ENCODE results near the gene HHLA2. TPM values are rescaled to one million over a fixed set of nuclear protein-coding genes. Genes with fewer than 3 reads are reported as not detected.

HHLA2 gene
- total and polyA plus RNA-seq, 11 donors: 0.08 TPM; not detected in 10

GRCh38 chr3:108406661-108407206 lies 110.4 kb downstream of the HHLA2 start:
- Histone ChIP-seq H3K4me1 (peaks cover 0 to 8% (median 0%) of the 10 kb centered on the region in 12 donors), H3K4me3 (no peak overlapping the region), H3K27me3 (no peaks in the 10 kb centered on the region), H3K36me3 (no peaks in the 10 kb centered on the region), H3K9me3 (no peaks in the 10 kb centered on the region), H3K27ac (no peak overlapping the region)
- intact Hi-C loops (cut with DNase I): loop anchor here in 7 of 10 donors (1.0 to 10.0 kb wide), 6 partner anchors 462 to 472 kb away; no protein-coding TSS in a partner anchor
- 17 to 46% (median 40%) methylated on average over 7 of the region's 7 CpGs for WGBS, 4 donors
- DNase-seq: no peak
- TF ChIP-seq POLR2A (IDR thresholded peaks at IDR 0.05) (no peak), CTCF (IDR thresholded peaks at IDR 0.05) (peak; percentile 27 to 67 (median 53))
- peak; percentile 69 to 89 (median 74) for ATAC-seq

GRCh38 chr3:108407886-108408285 lies 111.5 kb downstream of the HHLA2 start:
- Histone ChIP-seq H3K4me1 (peaks cover 0 to 8% (median 0%) of the 10 kb centered on the region in 12 donors), H3K9me3 (no peaks in the 10 kb centered on the region), H3K4me3 (no peak overlapping the region), H3K27ac (no peak overlapping the region), H3K27me3 (no peaks in the 10 kb centered on the region), H3K36me3 (no peaks in the 10 kb centered on the region)
- ATAC-seq (no peak), DNase-seq (no peak)
- intact Hi-C loops (cut with DNase I): loop anchor here in 6 of 10 donors (2.0 to 10.0 kb wide), 5 partner anchors 463 to 473 kb away; no protein-coding TSS in a partner anchor
- 52 to 70% (median 60%) methylated on average over 3 of the region's 3 CpGs for WGBS, 4 donors
- no peak for TF ChIP-seq POLR2A (IDR thresholded peaks at IDR 0.05)
- TF ChIP-seq CTCF (IDR thresholded peaks at IDR 0.05): no peak

- ATAC-seq: no peak
- H3K36me3 ChIP-seq: no peaks in the 10 kb centered on the region
- H3K27ac ChIP-seq: no peak overlapping the region
- WGBS, 4 donors: 89 to 95% (median 91%) methylated on average over 7 of the region's 7 CpGs
- no peaks in the 10 kb centered on the region for H3K27me3 ChIP-seq
- H3K9me3 ChIP-seq: no peaks in the 10 kb centered on the region
- TF ChIP-seq POLR2A (IDR thresholded peaks at IDR 0.05) (no peak), CTCF (IDR thresholded peaks at IDR 0.05) (no peak)
- intact Hi-C loops (cut with DNase I): loop anchor here in 5 of 10 donors (5.0 to 10.0 kb wide), 4 partner anchors 464 to 474 kb away; no protein-coding TSS in a partner anchor
- no peak for DNase-seq
- peaks cover 0 to 8% (median 0%) of the 10 kb centered on the region in 12 donors for H3K4me1 ChIP-seq
- no peak overlapping the region for H3K4me3 ChIP-seq
Observed at GRCh38 chr3:108408883-108409799, 112.8 kb downstream of the HHLA2 start.

- 91 to 94% (median 93%) methylated on average over 4 of the region's 4 CpGs for WGBS, 4 donors
- no peak for ATAC-seq
- intact Hi-C loops (cut with DNase I): loop anchor here in 5 of 10 donors (5.0 to 10.0 kb wide), 4 partner anchors 465 to 475 kb away; no protein-coding TSS in a partner anchor
Observed at GRCh38 chr3:108409800-108410178, 113.4 kb downstream of the HHLA2 start.

More at GRCh38 chr3:108409800-108410178, 113.4 kb downstream of the HHLA2 start:
- H3K36me3 ChIP-seq: no peaks in the 10 kb centered on the region
- TF ChIP-seq CTCF (IDR thresholded peaks at IDR 0.05) (no peak), POLR2A (IDR thresholded peaks at IDR 0.05) (no peak)
- no peak overlapping the region for H3K4me3 ChIP-seq
- no peaks in the 10 kb centered on the region for H3K9me3 ChIP-seq
- H3K4me1 ChIP-seq: peaks cover 0 to 8% (median 0%) of the 10 kb centered on the region in 12 donors
- H3K27ac ChIP-seq: no peak overlapping the region
- H3K27me3 ChIP-seq: no peaks in the 10 kb centered on the region
- DNase-seq: no peak

All from heart left ventricle (tissue), 16 donors.